Sciatic nerve (tissue), 2 donors: ENCODE measurements around the gene DCLK2. TPM values are rescaled to one million over a fixed set of nuclear protein-coding genes. Genes with fewer than 3 reads are reported as not detected.
A peak's percentile ranks its signal among the peaks of the same experiment; 100 is the strongest.
"Not testable (repeated sequence)": the region's sequence is repeated elsewhere in the genome, so short reads cannot be mapped to it uniquely, and the experiment has no call there.

ENCODE experiments used
- ATAC-seq: fragments of 200-7000 bp; cut with Tn5 transposase; one replicate; pipeline ENCODE4 v1.9.1; 2020; ENCODE audit warnings: mild to moderate bottlenecking, moderate library complexity
- DNase-seq: peaks from one replicate; pipeline ENCODE4 v3.0.0-alpha.2; 2020; ENCODE audit warnings: low spot score
- intact Hi-C: fragments of 100-400 bp; cut with DNase I; formaldehyde crosslinking; loops from one replicate; pipeline ENCODE4 v1.14.2; 2022
- total RNA-seq: library from RNA; stranded (reverse); fragmentation: NEBNext Ultra II Directional; extraction: Animal tissue kit (Norgen Biotek cat#: 25700); gene quantifications from one replicate; pipeline ENCODE4 v1.2.1, GENCODE V29; 2021
- donor health status: DM: no; HTN: no; CAD: no.
- donor health status: DM: no; HTN: no; CAD: no.

DCLK2 gene
- total RNA-seq, 1 donor from 2014 or later: 13.6 TPM

DNA sequence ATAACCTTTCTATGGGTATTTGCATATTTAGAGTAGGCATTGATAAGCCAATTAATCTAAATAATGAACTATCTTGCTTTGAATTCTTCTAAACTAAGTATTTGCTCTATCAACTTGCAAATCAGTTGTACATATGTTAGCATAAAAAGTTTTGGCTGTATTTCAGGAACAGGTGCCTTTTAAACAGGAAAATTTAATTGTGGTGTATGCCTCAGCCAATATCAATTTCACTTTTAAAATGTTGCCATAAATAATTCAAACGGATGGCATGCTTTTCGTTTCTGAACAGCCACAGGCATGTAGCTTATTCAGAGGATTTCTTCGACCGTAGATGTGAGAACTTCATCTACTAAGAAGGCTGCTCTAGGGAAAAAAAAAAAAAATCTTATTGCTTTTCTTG lies 99.9 kb downstream of the DCLK2 start:
- ATAC-seq: no peak
- intact Hi-C loops: no loop called here
- no peak for DNase-seq

DNA sequence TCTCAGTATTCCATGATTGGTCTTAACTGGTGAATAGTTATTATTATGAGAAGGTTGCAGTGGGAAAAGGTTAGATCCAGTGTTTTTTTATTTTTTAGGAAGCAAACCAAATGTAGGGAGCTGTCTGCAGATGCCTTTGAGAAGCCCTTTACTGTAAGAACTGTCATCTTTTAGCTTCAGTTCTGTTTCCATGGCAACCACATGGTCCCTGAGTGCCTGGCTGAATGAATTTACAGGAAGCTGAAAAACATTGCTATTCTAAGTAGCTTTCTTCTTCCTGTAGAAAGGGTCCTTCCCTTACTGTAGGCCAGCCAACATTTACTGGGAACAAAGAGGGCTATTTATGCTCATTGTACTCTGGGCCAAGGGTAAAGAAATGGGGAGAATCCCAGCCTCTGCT lies 103.3 kb downstream of the DCLK2 start:
- ATAC-seq (peak; percentile 51), DNase-seq (no peak)
- intact Hi-C loops: no loop called here

DNA sequence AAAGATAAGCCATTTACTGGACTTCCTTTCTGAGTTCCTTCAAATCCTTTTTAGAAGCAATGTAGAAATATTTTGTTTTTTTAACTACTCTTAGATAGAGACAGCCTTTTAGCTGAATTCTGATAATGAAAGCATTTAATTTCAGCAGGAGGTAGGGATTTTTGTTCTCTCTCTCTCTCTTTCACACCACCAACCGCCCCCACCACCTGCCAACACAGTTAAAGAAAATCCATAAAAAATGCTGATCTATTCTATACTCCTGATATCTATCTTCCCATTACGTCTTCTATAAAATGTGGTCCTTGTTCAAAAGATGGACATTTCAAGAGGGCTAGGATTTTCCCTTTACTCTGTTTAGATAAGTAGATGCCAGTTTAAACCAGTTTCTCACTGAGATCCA lies 104.5 kb downstream of the DCLK2 start:
- intact Hi-C loops: no loop called here
- DNase-seq: no peak
- ATAC-seq: no peak

DNA sequence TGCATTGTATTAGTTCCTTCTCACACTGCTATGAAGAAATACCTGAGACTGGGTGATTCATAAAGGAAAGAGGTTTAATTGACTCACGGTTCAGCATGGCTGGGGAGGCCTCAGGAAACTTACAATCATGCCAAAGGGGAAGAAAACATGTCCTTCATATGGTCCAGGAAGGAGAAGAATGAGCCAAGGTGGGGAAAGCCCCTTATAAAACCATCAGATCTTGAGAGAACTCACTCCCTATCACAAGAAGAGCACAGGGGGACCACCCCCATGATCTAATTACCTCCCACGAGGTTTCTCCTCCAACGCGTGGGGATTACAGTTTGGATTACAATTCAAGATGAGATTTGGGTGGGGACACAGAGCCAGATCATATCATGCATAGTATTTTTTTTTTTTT lies 106.8 kb downstream of the DCLK2 start:
- intact Hi-C loops, ATAC-seq, DNase-seq: not testable (repeated sequence)

DNA sequence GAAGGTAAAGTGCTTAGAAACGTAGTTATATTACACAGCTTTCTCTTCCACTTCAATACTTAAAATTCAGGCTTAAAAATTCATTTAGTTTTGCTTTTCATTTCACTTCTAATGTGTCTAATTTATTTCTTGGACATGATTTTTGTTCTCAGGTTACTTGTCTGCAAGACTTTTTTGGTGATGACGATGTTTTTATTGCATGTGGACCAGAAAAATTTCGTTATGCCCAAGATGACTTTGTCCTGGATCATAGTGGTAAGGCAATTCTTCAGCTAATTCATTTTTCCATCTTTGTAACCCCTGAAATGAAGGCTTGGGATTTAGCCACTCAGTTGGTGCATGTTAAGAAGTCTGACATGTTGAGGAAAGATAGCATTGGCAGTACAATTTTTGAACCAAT lies 114.7 kb downstream of the DCLK2 start:
- no peak for ATAC-seq
- DNase-seq: no peak
- intact Hi-C loops: no loop called here

DNA sequence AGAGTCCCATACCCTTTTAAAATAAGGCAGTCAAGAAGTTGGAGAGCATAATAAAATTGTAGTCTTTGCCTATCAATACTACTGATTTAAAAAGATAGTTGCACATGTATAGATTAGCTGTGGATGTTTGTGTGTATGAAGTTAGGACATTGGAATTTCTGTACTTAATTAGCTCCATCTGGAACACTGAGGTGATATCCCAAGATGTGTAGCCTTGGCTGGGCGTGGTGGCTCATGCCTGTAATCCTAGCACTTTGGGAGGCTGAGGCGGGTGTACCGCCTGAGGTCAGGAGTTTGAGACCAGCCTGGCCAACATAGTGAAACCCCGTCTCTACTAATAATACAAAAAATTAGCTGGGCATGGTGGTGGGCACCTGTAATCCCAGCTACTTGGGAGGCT lies 119.0 kb downstream of the DCLK2 start:
- ATAC-seq, DNase-seq, intact Hi-C loops: not testable (repeated sequence)

DNA sequence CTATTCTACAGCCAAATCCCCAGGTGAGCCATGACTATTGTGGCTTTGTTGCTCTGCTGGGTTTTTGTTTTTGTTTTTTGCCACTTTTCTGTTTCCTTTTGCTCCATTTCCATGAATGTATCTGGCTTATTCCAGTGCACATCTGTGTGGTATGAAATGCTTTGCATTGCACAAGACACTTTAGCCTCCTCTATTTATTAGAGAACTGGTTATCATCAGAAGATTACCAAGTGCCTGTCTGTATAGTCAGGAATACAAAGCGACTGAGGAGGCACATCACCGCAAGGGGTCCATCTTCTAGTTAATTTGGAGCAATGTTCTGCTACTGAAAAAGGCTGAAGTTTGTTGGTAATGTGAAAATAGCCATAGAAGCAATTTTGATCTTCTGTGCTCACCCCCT lies 120.8 kb downstream of the DCLK2 start:
- DNase-seq (no peak), ATAC-seq (no peak)
- intact Hi-C loops: no loop called here

DNA sequence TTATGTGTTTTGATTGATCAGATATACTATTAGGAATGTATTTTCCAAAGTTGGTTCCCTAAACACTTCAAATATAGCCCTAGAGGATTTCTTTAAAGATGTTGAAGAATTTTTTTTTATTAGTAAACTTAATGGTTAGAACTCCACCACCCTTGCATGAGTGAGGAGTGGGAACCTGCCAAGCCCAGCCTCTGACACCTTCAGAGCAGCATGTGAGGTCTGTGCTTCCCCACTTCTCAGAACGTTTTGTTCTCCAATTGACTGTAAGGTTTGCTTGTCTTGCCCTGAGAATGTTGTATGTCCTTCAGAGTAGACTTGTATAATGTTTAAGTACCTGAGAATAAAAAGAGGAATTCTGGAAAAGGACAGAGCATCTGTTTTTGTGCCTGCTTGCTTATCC lies 126.8 kb downstream of the DCLK2 start:
- no peak for DNase-seq
- ATAC-seq: no peak
- intact Hi-C loops: no loop called here

DNA sequence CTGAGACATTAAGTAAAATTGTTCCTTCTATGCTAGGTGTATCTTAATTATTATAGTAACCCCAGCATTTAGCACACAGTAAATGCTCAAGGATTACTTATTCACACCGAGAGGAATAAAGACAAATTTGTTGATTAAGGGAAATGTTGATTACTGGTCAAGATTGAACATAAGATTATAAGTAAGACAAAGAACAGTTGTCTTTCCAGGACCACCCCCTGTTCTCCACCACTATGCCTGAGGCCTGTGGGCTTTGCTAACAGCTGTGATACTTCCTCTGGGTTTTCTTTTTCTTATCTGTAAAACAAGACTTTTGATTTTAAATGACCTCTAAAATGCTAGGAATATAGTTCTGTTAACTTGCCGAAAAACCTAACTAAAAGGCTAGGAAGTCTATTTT lies 128.0 kb downstream of the DCLK2 start:
- intact Hi-C loops: no loop called here
- ATAC-seq: no peak
- no peak for DNase-seq

DNA sequence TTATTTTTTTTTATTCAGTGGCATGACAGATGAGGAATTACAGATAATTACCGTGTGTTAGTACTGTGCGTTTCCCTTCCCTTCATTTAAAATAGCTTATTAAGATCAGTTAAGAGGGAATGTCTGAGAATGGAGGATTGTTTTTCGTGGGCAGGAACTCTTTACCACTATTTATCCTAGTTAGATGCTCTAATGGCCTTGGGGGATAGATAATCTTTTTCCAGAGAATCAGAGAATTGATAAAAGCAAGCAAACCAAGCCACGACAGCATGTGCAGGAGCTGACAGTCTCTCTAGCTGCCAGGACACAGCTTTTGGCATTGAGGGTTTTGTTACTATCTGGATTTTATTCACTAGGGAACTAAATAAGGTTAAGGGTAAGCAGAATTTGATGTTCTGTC lies 128.7 kb downstream of the DCLK2 start:
- intact Hi-C loops: no loop called here
- ATAC-seq (no peak), DNase-seq (no peak)

DNA sequence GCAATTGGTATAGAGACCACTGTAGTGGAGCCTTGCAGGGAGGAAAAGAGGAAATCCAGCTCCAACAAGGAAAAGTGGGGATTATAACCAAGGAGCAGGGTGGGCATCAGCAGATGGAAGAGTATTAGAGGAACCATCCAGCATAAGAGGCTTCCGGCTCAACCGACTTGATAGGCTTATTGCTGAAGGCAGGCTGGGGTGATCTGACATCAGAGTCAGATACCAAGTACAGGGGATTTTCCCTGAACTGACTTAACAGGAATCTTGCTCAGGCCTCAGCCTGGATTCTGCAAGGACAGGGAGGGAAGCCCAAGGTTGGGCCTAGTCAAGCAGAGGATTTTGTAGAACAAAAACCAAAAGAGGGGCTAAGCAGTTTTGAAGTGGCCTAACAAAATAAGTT lies 129.6 kb downstream of the DCLK2 start:
- intact Hi-C loops: no loop called here
- DNase-seq (no peak), ATAC-seq (no peak)

DNA sequence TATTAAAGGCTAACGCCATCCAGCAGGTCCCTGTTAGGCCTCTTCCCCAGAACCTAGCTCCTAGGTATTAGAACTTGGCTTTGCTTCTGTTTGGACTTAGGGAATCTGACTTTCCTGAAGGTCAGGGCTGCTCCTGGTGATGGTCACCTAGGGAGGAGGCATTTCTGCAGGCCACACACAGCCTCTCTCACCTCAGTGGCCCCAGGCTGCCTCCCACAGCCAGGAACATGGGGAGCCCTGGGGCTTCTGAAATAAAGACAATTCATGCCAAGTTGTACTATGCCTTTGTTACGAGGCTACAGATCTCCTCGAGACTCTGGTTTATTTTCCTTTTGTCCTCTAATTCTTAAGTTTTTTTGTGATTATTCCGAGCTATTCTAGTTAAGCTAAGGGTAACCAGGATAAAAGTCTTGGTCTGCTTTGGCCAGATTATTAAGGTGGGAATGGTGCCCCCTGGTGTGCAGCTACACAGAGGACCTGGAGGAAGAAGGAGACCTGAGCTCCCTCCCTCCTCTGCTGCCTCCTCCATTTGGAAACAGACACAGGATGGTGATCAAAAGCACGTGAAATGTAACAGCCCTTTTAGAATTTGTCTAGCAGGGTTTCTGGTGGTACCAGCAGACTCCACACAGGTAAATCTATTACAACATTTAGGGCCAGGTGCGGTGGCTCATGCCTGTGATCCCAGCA lies 131.0 kb downstream of the DCLK2 start:
- intact Hi-C loops: no loop called here
- peak; percentile 85 for ATAC-seq
- DNase-seq: peak; percentile 79

DNA sequence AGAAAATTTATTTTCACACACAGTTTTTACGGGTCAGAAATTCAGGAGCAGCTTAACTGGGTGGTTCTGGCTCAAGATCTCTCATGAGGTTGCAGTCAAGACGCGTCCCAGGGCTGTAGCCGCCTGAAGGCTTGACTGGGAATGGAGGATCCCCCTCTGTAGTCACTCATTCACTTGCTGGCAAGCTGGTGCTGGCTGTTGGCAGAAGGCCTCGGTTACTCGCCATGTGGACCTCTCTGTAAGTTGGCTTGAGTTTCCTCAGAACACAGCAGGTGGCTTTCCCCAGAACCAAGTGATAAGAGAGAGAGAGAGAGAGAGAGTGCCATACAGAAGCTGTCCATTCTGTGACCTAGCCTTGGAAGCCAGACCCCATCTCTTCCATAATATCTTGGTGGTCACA lies 132.8 kb downstream of the DCLK2 start:
- ATAC-seq: no peak

DNA sequence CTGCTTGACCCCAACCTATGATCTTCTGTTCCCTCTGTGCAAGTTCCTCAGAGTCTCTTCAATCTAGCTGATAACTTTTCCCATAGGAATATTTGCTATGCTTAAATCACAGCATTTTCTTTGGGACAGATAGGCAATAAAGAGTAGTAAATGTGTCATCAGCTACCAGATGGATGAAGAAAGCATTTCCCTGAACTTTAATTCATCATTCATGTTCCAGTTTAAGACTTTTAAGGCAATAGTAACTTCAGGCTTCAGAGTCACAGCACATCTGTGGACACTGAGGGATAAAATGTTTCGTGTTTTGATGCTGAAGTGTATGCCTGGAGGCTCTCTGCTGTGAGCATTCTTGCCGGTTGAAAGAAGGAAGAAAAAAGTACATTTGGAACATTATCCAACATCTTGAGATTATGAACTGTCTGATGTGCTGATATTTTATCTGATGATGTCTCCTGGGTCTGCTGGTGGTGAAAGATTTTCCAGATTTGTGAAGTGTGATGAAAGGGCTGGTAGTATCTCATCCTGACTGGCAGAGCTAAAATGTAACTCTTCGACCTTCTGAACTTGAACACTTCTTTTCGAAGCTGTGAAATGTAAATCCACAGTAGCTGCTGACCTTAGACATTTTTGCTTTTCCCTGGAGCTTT lies 133.7 kb downstream of the DCLK2 start:
- ATAC-seq: no peak
- intact Hi-C loops: no loop called here
- DNase-seq: no peak

More for the DNA sequence above, 132.8 kb downstream of the DCLK2 start:
- intact Hi-C loops: no loop called here
- no peak for DNase-seq

DNA sequence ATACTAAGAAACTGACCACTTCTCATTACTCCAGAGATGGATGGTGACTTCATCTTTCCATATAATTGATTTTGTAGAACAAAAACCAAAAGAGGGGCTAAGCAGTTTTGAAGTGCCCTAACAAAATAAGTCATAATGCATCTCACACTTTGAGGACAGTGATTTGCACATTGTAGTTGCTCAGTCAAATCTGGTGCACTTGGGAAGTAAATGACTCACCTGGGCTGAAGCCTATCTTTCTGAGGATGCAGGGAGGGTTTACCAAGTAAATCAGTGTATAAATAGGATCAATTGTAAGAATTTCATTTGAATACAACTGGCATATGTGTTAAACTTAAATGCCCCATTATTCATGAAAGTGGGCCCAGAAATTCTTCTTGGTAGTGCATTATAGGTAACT lies 134.2 kb downstream of the DCLK2 start:
- DNase-seq (no peak), ATAC-seq (no peak)
- intact Hi-C loops: no loop called here

DNA sequence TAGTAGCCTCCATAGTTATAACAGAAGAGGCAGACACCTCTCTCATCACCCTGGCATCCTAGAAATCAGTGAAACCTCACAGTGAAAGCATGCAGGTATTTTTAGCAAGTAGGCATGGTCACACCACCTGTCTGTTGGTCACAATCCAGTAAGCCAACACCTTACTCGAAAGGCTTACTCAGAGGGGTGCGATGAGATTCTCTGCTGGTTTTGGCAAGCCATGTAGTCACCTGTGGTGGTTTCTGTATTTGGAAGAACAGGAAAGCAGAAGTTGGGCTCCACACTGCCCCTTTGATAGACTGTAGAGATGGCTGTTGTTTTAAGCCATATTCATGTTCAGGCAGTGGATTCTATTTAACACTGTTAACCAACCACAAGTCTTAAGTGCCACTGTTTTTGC lies 134.7 kb downstream of the DCLK2 start:
- intact Hi-C loops: no loop called here
- DNase-seq: no peak
- no peak for ATAC-seq

DNA sequence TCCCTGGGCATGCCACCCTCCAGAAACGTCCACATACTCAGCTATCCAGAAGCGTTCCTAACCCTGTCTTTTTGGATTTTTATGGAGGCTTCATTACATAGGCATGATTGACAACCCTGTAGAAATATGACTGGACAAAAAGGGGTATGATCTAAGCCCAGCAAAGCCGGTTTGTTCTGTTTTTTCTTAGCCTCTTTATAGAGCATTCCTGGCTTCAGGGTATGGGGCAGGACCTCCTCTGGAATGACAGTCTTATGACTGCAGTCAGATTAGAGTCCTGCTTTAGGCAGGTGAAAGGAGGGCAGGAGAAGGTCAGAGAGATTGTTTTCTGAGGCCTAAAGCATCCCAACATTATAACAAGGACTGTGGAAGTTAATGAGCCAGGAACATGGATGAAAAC lies 137.4 kb downstream of the DCLK2 start:
- ATAC-seq (no peak), DNase-seq (no peak)
- intact Hi-C loops: no loop called here

DNA sequence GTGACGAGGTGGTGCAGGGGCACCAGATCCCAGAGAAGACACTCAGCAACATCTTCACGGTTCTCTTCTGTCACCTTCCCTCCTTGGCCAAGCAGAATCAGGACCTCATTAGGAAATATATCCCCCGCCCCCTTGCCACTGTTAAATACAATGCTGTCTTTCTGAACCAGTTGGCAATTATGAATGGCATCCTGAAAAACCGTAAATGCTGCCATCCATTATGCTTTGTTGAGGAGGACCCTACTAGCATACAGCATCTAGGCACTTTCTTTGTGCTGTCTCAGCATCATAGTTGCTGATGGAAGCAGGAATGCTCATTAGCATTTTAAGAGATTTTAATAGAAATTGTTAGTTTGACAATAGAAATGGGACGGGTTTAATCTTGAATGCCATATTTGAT lies 138.5 kb downstream of the DCLK2 start:
- no peak for DNase-seq
- peak; percentile 60 for ATAC-seq
- intact Hi-C loops: no loop called here

DNA sequence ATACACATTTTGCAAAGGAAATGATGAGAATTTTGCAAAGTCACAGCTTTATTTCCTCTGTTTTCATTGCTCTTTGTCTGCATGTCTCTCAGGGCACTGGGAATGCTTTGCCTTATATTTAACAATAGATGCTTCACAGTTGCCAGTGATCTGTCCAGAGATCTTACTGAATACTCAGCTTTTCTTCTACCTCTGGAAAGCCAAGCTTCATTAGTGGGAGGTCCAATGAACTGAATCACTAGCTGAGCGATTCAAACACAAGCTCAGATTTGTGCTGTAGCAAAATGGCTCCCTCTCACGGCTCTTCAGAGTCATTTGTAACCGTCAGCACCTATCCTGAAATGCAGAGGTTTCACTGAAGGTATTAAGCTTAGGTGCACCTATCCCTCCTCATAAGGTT lies 138.9 kb downstream of the DCLK2 start:
- peak; percentile 67 for ATAC-seq
- DNase-seq: no peak
- intact Hi-C loops: no loop called here

DNA sequence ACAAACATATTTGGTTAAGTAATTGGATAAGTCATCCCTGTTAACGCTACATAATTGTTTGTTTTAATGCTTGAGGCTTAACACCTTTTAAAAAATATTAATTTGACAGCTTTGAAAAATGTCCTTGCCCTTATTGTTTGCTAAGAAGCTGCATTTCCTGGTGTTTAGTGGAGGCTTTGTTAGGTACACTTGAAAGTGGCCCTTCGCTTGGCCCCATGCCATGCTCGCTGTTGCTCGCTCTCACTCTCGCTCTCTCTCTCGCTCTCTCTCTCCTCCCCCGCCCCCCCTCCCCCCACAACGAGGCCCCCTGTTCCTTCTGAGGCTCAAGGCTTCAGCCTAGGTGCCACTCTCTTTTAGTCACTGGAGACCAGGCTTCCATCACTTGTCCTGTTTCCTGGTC lies 139.6 kb downstream of the DCLK2 start:
- ATAC-seq (no peak), DNase-seq (no peak)
- intact Hi-C loops: no loop called here

DNA sequence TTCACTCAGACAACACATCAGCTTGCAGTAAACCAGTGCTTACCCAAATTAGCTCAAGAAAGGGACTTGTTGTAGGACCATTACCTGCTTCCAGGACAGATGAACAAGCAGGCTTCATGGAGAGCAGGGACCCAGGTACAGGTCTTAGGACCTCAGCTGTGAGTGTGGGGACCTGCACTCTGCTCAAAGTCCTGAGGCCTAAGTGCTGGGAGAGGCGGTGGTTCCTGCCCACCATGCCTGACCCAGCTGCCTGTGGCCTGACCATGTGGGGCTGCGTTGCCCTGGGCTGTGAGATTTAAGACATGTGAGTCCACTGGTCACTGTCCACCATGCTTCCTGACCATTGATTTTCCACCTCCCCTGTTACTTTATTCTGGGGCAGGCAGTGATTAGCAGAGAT lies 140.2 kb downstream of the DCLK2 start:
- ATAC-seq (no peak), DNase-seq (no peak)
- intact Hi-C loops: no loop called here
